HG03442 (cell line): ENCODE results near the gene SNX17.
"Not testable (repeated sequence)": the region's sequence is repeated elsewhere in the genome, so short reads cannot be mapped to it uniquely, and the experiment has no call there.

ENCODE experiments used
- ATAC-seq: cut with Tn5 transposase; IDR thresholded peaks from one replicate; pipeline ENCODE4 v1.9.1; 2021; ENCODE audit warnings: mild to moderate bottlenecking, moderate library complexity; ENCODE audit not compliant: unreplicated experiment

The SNX17 gene, protein sequence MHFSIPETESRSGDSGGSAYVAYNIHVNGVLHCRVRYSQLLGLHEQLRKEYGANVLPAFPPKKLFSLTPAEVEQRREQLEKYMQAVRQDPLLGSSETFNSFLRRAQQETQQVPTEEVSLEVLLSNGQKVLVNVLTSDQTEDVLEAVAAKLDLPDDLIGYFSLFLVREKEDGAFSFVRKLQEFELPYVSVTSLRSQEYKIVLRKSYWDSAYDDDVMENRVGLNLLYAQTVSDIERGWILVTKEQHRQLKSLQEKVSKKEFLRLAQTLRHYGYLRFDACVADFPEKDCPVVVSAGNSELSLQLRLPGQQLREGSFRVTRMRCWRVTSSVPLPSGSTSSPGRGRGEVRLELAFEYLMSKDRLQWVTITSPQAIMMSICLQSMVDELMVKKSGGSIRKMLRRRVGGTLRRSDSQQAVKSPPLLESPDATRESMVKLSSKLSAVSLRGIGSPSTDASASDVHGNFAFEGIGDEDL

DNA sequence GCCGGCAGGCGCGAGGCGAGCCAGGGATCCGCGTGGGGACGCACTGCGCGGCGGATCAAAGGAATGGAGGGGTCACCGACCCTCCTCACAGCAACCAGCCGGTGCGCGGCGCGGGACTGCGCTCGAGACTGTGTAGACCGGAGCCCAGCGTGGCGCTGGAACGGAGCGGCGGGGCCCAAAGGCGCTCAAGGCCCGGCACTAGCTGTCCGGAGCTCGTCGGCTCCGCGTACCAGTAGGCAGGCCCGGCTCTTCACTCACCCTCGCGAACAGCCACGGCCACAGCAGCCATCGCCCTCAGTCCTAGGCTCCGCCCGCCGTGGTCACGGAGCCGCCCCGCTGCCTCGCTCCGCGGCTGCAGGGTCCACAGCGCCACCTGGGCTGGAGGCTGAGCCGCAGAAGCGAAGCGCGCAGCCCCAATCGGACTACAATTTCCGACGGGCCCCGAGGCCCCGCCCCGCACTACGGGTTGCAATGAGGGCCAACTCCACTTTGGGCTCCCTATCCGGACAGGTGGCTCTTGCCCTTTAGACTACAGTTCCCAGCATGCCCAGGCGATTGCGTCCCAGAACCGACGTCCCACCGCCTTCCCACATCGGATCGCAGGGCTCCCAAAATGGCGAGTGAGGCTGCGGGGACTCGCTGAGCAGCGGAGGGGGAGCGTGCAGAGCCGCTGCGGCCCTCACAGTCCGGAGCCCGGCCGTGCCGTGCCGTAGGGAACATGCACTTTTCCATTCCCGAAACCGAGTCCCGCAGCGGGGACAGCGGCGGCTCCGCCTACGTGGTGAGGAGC is at the start of gene SNX17, which contains the start of gene EIF2B4:
Gene SNX17, plus strand, starts transcription at position 591 of the 790 bp plus-strand sequence. Its CDS starts 128 bp downstream, at position 719.
Gene EIF2B4, minus strand, starts transcription at position 313 of the 790 bp plus-strand sequence. Its CDS starts 24 bp downstream, at position 289.
- ATAC-seq = peak; percentile 89

DNA sequence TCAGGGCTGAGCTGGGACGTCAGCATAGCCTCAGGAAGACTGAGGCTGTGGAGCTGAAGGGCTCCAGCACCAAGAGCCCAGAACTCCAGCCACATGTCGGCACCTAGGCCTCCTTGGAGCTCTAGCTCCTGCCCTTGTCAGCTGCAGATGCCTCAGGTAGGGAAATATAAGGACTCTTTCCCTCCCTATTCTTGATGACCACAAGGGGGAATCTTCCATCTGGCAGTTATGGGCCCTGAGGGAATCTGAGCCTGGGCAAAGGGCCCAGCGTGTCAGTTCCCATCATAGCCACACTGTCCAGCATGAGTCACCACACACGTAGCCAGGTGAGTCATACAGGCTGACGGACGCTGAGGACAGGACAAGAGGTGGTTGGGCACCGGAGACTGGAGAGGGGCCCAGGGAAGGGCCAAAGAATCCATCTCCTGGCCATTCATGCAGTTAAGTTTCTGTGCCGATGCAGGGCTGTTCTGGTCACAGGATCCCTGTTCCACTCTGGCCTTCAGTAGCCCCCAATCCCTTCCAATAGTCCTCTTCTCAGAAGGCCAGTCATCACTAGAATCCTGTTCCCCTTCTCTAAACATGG is 49.4 kb upstream of the SNX17 start:
- no peak for ATAC-seq

DNA sequence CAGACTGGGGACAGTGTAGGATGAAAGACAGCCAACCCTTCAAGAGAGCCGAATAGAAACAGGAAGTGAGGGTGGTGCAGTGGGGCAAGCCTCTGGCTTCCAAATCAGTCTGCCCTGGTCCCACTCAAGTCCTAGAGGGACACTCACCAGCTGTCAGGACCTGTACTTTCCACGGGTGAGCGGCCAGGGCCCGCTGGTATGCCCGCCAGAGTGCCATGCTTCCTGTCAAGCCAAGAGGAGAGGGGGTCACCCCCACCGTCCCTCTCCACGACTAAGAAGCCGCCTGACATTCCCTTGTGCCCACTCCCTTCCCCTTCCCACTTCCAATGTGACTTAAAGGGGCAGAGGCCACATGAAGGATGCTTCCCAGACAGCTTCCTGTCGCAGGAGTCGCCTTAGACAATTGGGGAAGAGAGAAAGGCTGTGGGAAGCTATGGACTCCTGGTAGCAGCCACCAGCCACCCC is 48.1 kb upstream of the SNX17 start:
- ATAC-seq = no peak

DNA sequence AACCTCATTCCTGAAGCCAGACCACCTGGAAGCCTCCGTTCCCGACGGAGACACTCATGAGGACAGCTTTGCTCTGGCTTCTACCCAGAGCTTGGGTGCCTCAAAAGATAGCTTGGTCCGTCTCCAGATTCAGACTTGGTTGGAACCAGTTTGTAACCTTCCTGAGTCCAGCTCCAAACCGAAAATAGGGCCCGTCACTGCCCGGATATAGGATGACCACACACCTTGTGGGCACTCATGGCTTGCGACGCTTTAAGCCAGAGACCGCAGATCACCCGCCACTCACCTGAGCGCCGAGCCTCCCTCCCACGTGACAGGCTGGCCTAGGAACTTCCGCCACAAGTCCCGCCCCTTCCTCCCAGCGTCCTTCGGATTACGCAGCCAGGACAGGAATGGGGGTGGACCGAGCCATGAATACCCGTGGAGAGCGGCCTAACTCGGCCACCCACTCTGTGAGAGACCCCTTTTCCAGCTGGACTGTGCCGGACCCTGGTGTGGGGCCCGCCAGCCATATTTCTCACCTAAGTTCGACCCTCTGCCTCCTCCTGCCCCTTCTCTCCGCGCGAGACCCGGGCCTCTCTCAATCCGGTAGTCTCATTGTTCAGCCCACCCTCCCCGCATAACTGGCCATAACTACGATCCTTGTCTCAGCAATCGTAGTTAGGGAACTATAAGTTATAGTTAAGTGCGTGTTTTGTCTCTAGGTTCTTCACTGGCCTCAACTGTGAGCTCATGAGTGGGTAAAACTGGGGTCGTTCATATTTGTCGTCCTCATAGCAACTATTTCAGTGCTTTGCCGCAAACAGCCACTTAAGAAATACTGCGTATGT is 47.4 kb upstream of the SNX17 start, which contains the start of gene MPV17:
Gene MPV17, minus strand, starts transcription at position 332 of the 830 bp plus-strand sequence. CDS start 580 bp downstream, outside the sequence.
- ATAC-seq = peak; percentile 89

DNA sequence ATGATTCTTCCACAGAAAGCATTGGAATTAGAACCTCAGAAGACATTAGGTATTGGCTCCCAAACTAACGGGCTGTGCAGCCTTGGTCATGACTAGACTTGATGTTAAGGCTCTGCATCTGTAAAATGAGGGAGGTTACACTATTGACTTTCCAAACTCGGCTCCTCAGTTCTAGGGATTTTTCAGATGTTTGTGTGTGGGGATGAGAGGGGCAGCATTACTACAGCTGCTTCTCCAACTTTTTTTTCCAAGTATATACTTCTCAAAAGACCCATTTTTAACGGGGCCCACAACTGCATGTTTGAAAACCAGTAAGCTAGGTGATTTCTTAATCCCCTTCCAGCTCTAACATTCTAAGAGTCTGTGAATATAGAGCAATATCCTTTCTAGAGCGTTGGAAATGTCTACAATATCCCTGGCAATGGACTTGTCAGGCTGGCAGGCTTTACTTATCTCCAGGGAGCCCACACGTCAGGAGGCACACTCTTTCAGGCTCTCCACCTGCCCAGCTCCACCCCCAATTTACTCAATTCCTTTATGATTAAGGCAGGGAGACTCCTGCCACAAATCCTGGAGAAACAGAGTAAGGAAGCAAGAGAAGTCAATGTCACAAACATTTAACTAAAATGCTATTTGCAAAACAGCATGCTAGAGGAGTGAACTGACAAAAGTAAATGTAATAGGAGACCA is 46.7 kb upstream of the SNX17 start:
- no peak for ATAC-seq

DNA sequence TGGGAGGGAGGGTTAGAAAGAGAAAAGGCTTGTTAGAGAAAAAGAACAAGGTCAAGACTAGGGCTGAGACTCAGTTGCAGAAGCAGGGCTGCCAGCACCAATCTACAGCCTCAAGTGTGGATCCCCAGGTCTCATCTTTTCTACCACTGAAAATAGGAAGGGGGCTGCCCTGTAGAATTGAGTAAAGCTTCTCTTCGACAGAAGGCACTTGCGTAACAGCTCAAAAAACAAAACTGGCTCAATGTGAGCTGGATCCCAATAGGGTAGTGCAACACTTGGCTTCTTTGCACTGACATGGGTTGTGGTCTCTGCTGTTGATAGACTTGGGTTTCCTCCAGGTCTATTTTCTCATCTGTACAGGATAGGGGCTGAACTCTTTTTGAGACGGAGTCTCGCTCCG is 45.7 kb upstream of the SNX17 start:
- ATAC-seq = no peak

DNA sequence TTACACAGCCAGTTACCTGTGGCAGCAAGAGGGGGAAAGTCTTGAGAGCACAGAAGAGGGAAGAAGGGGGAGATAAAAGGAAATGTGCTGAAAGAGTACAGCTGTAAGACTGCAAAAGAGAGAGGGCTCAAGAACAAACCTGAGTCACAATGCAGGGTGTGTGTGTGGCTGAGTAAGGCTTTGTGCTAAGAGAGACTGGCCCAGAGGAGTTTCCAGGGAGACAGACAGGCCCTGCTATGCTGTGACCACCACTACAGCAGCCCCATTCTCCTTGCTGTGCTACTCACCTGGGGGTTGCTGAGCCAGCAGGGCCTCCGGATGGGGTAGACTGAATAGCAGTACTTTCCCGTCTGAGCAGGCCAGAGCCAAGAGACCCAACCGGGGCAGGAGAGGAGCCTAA is 35.1 kb upstream of the SNX17 start:
- ATAC-seq = no peak

DNA sequence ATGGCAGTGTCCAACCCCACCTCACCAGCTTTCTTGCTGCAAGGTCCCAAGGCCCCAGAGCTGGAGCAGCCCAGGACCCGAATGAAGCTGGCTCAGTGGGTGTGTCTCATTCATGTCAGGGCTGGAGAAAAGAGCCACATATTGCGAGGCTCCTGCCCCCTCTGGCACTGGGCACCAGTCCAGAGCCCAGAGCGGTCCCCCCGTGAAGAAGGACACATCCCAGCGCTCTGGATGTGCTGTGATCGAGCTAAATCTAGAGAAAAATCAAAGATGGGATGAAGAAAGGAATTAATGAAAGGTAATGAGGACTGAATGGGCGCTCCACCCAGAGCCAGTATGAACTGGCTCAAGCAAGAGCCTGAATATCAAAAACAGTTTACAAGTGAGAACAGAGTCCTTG is 34.2 kb upstream of the SNX17 start:
- ATAC-seq = no peak

DNA sequence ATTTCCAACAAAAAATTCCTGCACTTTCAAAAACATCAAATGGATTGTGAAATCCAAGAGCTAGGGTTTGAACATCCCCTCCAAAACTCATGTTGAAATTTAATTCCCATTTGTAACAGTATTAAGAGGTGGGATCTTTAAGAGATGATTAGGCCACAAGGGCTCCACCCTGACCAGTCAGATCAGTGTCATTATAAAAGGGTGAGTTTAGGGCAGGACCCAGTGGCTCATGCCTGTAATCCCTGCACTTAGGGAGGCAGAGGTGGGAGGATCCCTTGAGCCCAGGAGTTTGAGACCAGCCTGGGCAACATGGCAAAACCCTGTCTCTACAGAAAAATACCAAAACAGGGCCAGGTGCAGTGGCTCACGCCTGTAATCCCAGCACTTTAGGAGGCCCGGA is 22.8 kb upstream of the SNX17 start:
- no peak for ATAC-seq

DNA sequence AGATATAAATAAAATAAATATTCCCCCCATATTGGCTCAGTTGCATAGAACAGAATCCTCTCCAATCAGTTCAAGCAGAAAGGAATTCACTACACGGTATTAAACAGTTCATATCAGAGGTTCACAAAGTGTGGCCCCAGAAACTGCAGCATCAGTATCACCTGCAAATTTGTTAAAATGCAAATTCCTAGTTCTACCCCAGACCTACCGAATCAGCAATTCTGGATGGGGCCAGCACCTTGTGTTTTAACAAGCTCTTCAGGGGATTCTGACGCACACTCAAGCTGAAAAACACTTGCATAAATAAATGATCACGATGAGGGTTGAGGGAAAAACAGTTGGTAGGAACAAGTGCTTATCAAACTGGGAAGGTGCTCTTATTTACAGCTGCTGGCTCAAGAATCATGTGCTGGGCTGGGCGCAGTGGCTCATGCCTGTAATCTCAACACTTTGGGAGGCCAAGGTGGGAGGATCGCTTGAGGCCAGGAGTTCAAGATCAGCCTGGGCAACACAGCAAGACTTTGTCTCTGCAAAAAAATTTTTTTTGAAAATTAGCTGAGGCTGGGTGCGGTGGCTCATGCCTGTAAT is 20.2 kb upstream of the SNX17 start:
- no peak for ATAC-seq

DNA sequence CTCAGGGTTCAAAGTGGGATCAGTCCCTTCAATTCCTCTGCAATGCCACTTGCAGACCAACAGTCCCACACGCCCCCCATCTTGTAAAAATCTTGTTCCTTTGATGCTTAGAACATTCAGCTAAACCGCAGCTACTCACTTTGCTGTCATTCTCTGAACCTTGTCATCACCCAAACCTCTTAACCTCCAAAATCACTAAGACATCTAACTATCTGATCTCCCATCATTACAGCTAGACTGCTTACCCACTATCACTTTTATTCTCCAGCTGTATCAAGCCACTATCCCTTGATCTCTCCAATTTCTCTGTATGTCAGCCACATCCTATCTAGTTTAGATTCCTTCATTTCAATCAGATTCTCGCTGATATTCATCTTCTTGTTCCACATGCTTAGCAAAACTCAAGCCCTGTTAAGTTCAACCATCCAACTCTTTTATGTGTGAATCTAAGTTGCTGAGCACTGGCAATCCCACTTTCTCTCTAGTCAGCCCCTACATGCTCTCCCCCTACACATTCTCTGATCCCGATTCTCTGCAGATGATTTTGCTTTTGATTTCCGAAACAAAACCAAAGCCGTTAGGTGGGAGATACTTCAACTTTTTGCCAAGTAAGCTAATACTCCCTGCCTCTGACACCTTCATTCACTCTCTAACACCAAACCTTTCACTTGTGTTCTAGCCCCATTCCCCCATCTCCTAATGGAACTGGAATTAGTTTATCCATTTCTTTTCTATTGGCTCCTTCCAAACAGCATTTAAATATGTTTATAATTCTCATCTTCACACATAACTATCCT is 18.4 kb upstream of the SNX17 start:
- ATAC-seq = no peak

DNA sequence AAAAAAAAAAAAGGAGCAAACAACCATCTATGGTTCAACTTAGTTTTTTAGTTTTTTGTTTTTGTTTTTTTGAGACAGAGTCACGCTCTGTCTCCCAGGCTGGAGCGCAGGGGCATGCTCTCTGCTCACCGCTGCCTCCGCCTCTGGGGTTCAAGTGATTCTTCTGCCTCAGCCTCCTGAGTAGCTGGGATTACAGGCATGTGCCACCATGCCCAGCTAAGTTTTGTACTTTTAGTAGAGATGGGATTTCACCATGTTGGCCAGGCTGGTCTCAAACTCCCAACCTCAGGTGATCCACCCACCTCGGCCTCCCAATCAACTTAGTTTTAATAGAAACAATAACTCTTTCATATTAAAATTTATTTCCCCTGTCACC is 17.0 kb upstream of the SNX17 start:
- not testable (repeated sequence) for ATAC-seq

DNA sequence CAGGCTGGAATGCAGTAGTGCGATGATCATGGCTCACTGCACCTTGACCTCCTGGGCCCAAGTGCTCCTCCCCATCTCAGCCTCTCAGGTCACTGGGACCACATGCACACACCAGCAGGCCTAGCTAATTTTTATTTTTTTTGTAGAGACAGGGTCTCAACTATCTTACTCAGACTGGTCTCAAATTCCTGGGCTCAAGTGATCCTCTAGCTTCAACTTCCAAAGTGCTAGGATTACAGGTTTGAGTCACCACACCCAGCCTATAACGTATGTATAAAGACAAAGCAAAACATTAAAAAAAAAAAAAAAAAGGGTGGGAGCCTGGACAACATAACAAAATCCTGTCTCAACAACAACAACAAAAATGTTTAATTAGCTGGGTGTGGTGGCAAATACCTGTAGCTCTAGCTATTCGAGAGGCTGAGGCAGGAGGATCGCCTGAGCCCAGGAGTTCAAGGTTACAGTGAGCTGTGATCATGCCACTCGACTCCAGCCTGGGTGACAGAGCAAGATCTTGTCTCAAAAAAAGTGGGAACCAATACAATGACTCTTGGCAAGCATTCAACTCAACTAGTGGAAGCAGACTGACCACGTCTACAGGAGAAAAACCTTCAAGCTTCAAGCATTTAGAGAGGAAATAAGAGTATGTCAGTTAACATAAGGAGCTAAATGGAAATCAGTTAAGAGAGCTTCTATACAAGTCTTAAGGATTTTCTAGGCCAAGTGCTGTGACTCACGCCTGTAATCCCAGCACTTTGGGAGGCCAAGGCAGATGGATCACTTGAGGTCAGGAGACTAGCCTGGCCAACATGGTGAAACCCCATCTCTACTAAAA is 16.4 kb upstream of the SNX17 start:
- ATAC-seq = no peak

DNA sequence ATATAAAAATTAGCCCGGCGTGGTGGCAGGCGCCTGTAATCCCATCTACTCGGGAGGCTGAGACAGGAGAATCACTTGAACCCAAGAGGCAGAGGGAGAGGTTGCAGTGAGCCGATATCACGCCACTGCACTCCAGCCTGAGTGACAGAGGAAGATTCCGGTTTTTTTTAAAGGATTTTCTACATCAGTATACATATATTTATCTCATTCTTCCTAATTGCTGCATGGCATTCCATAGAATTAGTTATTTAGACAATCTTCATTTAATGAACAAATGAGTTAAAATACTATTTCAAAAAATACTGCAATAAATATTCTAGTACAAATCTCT is 15.9 kb upstream of the SNX17 start:
- ATAC-seq = no peak

DNA sequence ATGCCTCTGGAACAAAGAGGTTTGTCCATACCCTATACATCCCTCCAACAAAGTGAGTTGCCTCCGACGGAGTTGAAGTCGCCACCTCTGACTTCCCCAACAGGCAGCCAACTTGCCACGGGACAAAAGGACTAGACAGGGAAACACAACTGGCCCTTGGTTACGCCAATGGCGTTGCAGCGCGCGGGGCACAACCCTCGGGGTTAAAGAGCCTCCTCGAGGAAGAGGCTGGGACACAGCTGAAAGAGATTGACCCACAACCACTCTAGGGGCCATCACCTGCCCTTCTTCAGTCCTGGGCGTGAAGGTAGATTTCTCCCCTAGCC is 14.4 kb upstream of the SNX17 start:
- ATAC-seq = peak; percentile 36

DNA sequence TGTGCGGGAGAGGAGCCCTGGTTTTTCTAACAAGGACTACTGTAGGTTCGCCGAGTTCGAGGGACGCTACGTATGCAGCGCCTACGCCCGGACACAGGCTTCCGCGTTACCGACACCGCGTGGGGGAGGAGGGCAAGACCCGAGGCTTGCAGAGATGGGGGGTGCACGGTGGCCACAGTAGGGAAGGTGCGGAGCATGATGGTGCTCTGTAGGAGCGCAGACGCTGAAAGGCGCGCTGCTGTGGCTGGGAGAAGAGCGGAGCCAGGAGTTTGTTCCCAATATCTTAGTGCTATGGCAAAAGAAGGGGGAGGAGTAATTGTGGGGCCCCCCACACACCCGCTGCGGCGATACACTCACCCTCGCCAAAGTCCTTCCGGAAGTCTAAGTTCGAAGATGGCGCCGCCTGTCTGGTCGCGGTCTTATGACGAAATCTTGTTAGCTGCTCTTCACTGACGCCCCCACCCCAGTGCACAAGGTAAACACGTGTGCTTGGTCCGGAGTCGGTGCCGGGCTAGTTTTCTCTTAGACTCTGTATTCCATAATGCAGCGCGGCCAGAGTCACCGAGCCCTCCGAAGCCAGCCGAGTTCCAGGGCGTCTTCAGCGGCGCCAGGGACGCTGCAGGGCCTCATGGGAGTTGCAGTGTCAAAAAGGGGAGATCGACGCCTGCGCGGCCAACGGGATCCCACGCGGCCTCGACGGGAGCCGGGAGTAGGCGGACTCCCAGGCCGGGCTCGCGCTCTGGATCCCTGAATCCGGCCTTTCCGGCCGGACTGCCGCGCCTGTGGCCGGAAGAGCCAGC is 13.8 kb upstream of the SNX17 start, which contains the start of gene GTF3C2:
Gene GTF3C2, minus strand, starts transcription at position 383 of the 800 bp plus-strand sequence. CDS start 13,210 bp downstream, outside the sequence.
- ATAC-seq = peak; percentile 81
